Psoas muscle (tissue), 8 donors: Measurements from ENCODE around the gene KCTD12. TPM values are rescaled to one million over a fixed set of nuclear protein-coding genes. Genes with fewer than 3 reads are reported as not detected.

Source experiments
- ATAC-seq, 4 donors: fragments of 200-7000 bp; cut with Tn5 transposase; one replicate each; pipeline ENCODE4 v1.9.1; 2020; ENCODE audit warnings: moderate library complexity in 3 of 4, mild to moderate bottlenecking in 2 of 4
- DNase-seq, 2 donors: peaks; one replicate each; pipeline ENCODE4 v3.0.0-alpha.2; 2020
- H3K27ac ChIP-seq: fragments of 200-600 bp; one replicate; pipeline ENCODE4 v1.8.0; 2022
- H3K27me3 ChIP-seq, 3 donors: fragments of 200-600 bp in 1 of 3; one replicate each; pipeline versions ENCODE4 v1.6.1 to v1.8.0; 2013 to 2022; ENCODE audit warnings: low read length in 2 of 3, mild to moderate bottlenecking in 2 of 3, moderate library complexity in 1 of 3; ENCODE audit not compliant: insufficient read depth in 3 of 3
- H3K36me3 ChIP-seq, 2 donors: fragments of 200-600 bp in 1 of 2; one replicate each; pipeline versions ENCODE4 v1.6.1 to v1.8.0; 2013 to 2022; ENCODE audit warnings: low read depth in 1 of 2, mild to moderate bottlenecking in 1 of 2, moderate library complexity in 1 of 2; ENCODE audit not compliant: insufficient read depth in 1 of 2
- H3K4me1 ChIP-seq: fragments of 200-600 bp; one replicate; pipeline ENCODE4 v1.8.0; 2022
- H3K4me3 ChIP-seq: fragments of 200-600 bp; one replicate; pipeline ENCODE4 v1.8.0; 2022; ENCODE audit warnings: mild to moderate bottlenecking
- H3K9me3 ChIP-seq: fragments of 200-600 bp; one replicate; pipeline ENCODE4 v1.8.0; 2022
- CTCF ChIP-seq: fragments of 200-600 bp; IDR thresholded peaks from one replicate; pipeline ENCODE4 v1.8.0; 2022; ENCODE audit warnings: antibody characterized with exemption
- WGBS, 3 donors: extraction: QIAGEN DNeasy Blood & Tissue Kit; methylation state at CpG; one replicate each; pipeline versions ENCODE4 v1.1.6 to v1.1.7; 2013; 5-methylcytosine and 5-hydroxymethylcytosine counted together
- intact Hi-C, 2 donors: fragments of 100-400 bp; cut with DNase I; formaldehyde crosslinking; loops; one replicate each; pipeline versions ENCODE4 v1.11.0 to v1.14.2; 2022
- polyA plus RNA-seq, 3 donors: library from polyadenylated mRNA; stranded (reverse); fragments of 200-250 nt; gene quantifications; one replicate each; pipeline ENCODE4 v1.2.3, GENCODE V29; 2013
- total RNA-seq, 4 donors: library from RNA; stranded (reverse); fragmentation: NEBNext Ultra II Directional in 2 of 4; extraction: Animal tissue kit (Norgen Biotek cat#: 25700) in 2 of 4; gene quantifications; one replicate each; pipeline versions ENCODE4 v1.2.1 to v1.2.4, GENCODE V29; 2021 to 2023
- donor health status: healthy with polysubstance abuse.
- donor health status: DM: no; HTN: no; CAD: no; lungs with moderate emphysema.
- donor health status: Bipolar disorder and iron deficiency.
- donor health status: healthy.
- donor health status: DM: yes; HTN: yes; CAD: no.
- donor health status: DM: no; HTN: no; CAD: no.
- donor health status: DM: no; HTN: no; CAD: no.
- donor health status: DM: yes; HTN: yes; CAD: no.

The KCTD12 gene
- total and polyA plus RNA-seq, 7 donors, result 11.6 to 31.3 (median 22.4) TPM

GRCh38 chr13:76875271-76875815 lies 10.9 kb downstream of the KCTD12 start:
- Histone ChIP-seq H3K4me1 (no peaks in the 10 kb centered on the region), H3K27ac (no peak overlapping the region), H3K9me3 (no peaks in the 10 kb centered on the region), H3K36me3 (no peaks in the 10 kb centered on the region), H3K27me3 (peaks cover 0 to 17% (median 0%) of the 10 kb centered on the region in 3 donors), H3K4me3 (no peak overlapping the region)
- 36 to 51% (median 47%) methylated on average over 3 of the region's 3 CpGs for WGBS, 3 donors
- intact Hi-C loops, result no loop called here
- TF ChIP-seq CTCF, result no peak
- ATAC-seq (no peak), DNase-seq (no peak)

GRCh38 chr13:76874479-76874878 lies 11.7 kb downstream of the KCTD12 start:
- Histone ChIP-seq H3K4me1 (no peaks in the 10 kb centered on the region), H3K4me3 (no peak overlapping the region), H3K36me3 (no peaks in the 10 kb centered on the region), H3K27ac (no peak overlapping the region), H3K9me3 (no peaks in the 10 kb centered on the region), H3K27me3 (peaks cover 0 to 12% (median 0%) of the 10 kb centered on the region in 3 donors)
- DNase-seq, result no peak
- WGBS, 3 donors, result 70 to 87% (median 84%) methylated on average over 2 of the region's 2 CpGs
- no peak for TF ChIP-seq CTCF
- ATAC-seq, result no peak
- intact Hi-C loops, result no loop called here

GRCh38 chr13:76873445-76873844 lies 12.8 kb downstream of the KCTD12 start:
- Histone ChIP-seq H3K9me3 (no peaks in the 10 kb centered on the region), H3K36me3 (no peaks in the 10 kb centered on the region), H3K4me1 (no peaks in the 10 kb centered on the region), H3K27me3 (peaks cover 0 to 4% (median 0%) of the 10 kb centered on the region in 3 donors), H3K4me3 (no peak overlapping the region), H3K27ac (no peak overlapping the region)
- no peak for TF ChIP-seq CTCF
- DNase-seq (no peak), ATAC-seq (no peak)
- 70 to 82% (median 79%) methylated on average over 2 of the region's 2 CpGs for WGBS, 3 donors
- intact Hi-C loops, result no loop called here

GRCh38 chr13:76872675-76873074 lies 13.5 kb downstream of the KCTD12 start:
- Histone ChIP-seq H3K27ac (no peak overlapping the region), H3K4me1 (no peaks in the 10 kb centered on the region), H3K36me3 (no peaks in the 10 kb centered on the region), H3K27me3 (peaks cover 0 to 2% (median 0%) of the 10 kb centered on the region in 3 donors), H3K9me3 (no peaks in the 10 kb centered on the region), H3K4me3 (no peak overlapping the region)
- 71 to 75% (median 73%) methylated on average over 2 of the region's 2 CpGs for WGBS, 3 donors
- ATAC-seq (no peak), DNase-seq (no peak)
- no peak for TF ChIP-seq CTCF
- intact Hi-C loops, result no loop called here

GRCh38 chr13:76871432-76871831 lies 14.8 kb downstream of the KCTD12 start:
- Histone ChIP-seq H3K4me3 (no peak overlapping the region), H3K27ac (no peak overlapping the region), H3K4me1 (no peaks in the 10 kb centered on the region), H3K27me3 (peaks cover 0 to 2% (median 0%) of the 10 kb centered on the region in 3 donors), H3K9me3 (no peaks in the 10 kb centered on the region), H3K36me3 (no peaks in the 10 kb centered on the region)
- intact Hi-C loops, result no loop called here
- TF ChIP-seq CTCF, result no peak
- ATAC-seq (no peak), DNase-seq (no peak)
- WGBS, 3 donors, result 85 to 95% (median 87%) methylated on average over 3 of the region's 3 CpGs
